ENCODE results near the gene RMI1.

- TF ChIP-seq POLR2A (IDR thresholded peaks at IDR 0.05; ENCODE audit: low read length) (no peak), GATA1 (IDR thresholded peaks at IDR 0.05; ENCODE audit: low read depth, low read length) (no peak)
These were observed 43.5 kb downstream of the RMI1 start for GRCh38 chr9:84024041-84024575.
